ENCODE data around the gene PCOLCE2. TPM values are rescaled to one million over a fixed set of nuclear protein-coding genes. Genes with fewer than 3 reads are reported as not detected.

Gene PCOLCE2
- total and polyA plus RNA-seq, 10 of the 15 experiments (the other 5 are each of a cell fraction or from before 2014, with no cell fraction given): 0.11 to 7.6 (median 0.40) TPM

GRCh38 chr3:142852009-142852408 is 36.9 kb downstream of the PCOLCE2 start:
- Histone ChIP-seq H3K4me3 (no peak overlapping the region), H3K27me3 (replicated peaks in 1 of 2; ENCODE audit: control insufficient read depth in 2 of 2, insufficient read depth in 2 of 2, low read length in 1 of 2) (no peaks in the 10 kb centered on the region; a peak in 1 of 4 replicates), H4K20me1 (ENCODE audit: control insufficient read depth, insufficient read depth) (no peaks in the 10 kb centered on the region), H3K4me2 (ENCODE audit: control insufficient read depth, insufficient read depth) (no peak overlapping the region), H3K9ac (ENCODE audit: control insufficient read depth, insufficient read depth, low read length) (no peak overlapping the region), H3K4me1 (ENCODE audit: control insufficient read depth, insufficient read depth, low read length) (no peaks in the 10 kb centered on the region), H2AFZ (ENCODE audit: control insufficient read depth, low read depth, low read length) (no peak overlapping the region), H3K27ac (ENCODE audit: control insufficient read depth, insufficient read depth) (no peak overlapping the region), H3K79me2 (ENCODE audit: control insufficient read depth, insufficient read depth, low read length) (no peaks in the 10 kb centered on the region), H3K9me3 (replicated peaks; ENCODE audit: control insufficient read depth, insufficient read depth, low read length) (no peaks in the 10 kb centered on the region), H3K36me3 (ENCODE audit: control insufficient read depth in 2 of 2, insufficient read depth in 2 of 2, low read length in 1 of 2) (no peaks in the 10 kb centered on the region)
- no peak for TF ChIP-seq ELK1 (IDR thresholded peaks at IDR 0.05; ENCODE audit: low read depth, low read length)
- TF ChIP-seq JUNB (IDR thresholded peaks at IDR 0.05): peak; percentile 26; the same call in 1 of the 2 replicates
- TF ChIP-seq ZBTB33 (IDR thresholded peaks at IDR 0.05): no peak
- DNase-seq (ENCODE audit: low read depth, low spot score) (no peak), ATAC-seq (peak; percentile 43; the same call in 2 of the 3 replicates), FAIRE-seq (no peak)
- WGBS (ENCODE audit: insufficient coverage, insufficient replicate concordance, low lambda C conversion rate, missing lambda C conversion rate): 27% methylated on average over 4 of the region's 4 CpGs
- POLR2A ChIA-PET: no interaction called here
- in situ Hi-C loops (cut with MboI) (no loop called here), intact Hi-C loops (cut with micrococcal nuclease; ENCODE audit: unreplicated experiment) (no loop called here)
- CTCF ChIA-PET: interaction anchor here (1.9 to 2.1 kb wide), 2 partner anchors 23 to 223 kb away, joined by 5 read pairs; no protein-coding TSS in a partner anchor
- RAD21 ChIA-PET (ENCODE audit: unreplicated experiment): no interaction called here
- SMC1A ChIA-PET (ENCODE audit: uncharacterized antibody, unreplicated experiment): no interaction called here
- no TSS peak for BruUV-seq (replicated peaks)

Data from GM12878 (cell line).